Ascending aorta (tissue), 2 donors: Measurements from ENCODE around the gene IPMK. TPM values are rescaled to one million over a fixed set of nuclear protein-coding genes. Genes with fewer than 3 reads are reported as not detected.

ENCODE experiments used
- DNase-seq, 2 donors: peaks; one replicate each; pipeline ENCODE4 v3.0.0-alpha.2; 2019; ENCODE audit warnings: low spot score in 2 of 2
- H3K27ac ChIP-seq, 2 donors: fragments of 200-600 bp; sonication (generic); one replicate each; pipeline ENCODE4 v1.5.1; 2016 to 2017; ENCODE audit warnings: mild to moderate bottlenecking in 1 of 2
- H3K27me3 ChIP-seq: fragments of 200-600 bp; sonication (generic); one replicate; pipeline ENCODE4 v1.5.1; 2017
- H3K36me3 ChIP-seq, 2 donors: fragments of 200-600 bp; sonication (generic); one replicate each; pipeline ENCODE4 v1.5.1; 2016
- H3K4me1 ChIP-seq, 2 donors: fragments of 200-600 bp; sonication (generic); one replicate each; pipeline ENCODE4 v1.5.1; 2016 to 2017; ENCODE audit warnings: mild to moderate bottlenecking in 1 of 2
- H3K4me3 ChIP-seq, 2 donors: fragments of 200-600 bp; sonication (generic); one replicate each; pipeline ENCODE4 v1.5.1; 2016 to 2017; ENCODE audit warnings: mild to moderate bottlenecking in 1 of 2
- H3K9me3 ChIP-seq, 2 donors: fragments of 200-600 bp; sonication (generic); one replicate each; pipeline ENCODE4 v1.5.1; 2016
- intact Hi-C: fragments of 100-400 bp; cut with DNase I; formaldehyde crosslinking; loops from one replicate; pipeline ENCODE4 v1.15.1; 2023
- total RNA-seq: library from RNA; depleted of rRNA; stranded (reverse); fragments of >200 nt; gene quantifications from one replicate; pipeline ENCODE4 v1.1.0, GENCODE V29; 2016
- TF ChIP-seq, protein P1 (sequence below), 3 experiments: fragments of 200-600 bp in 2 of 3; fragments of 450-650 bp in 1 of 3; sonication (generic) in 2 of 3; IDR thresholded peaks; one replicate each; pipeline ENCODE4 v1.5.1; 2016 to 2019; ENCODE audit warnings: antibody characterized with exemption in 3 of 3, mild to moderate bottlenecking in 1 of 3, moderate library complexity in 1 of 3

Gene IPMK
- total RNA-seq, 1 donor from 2014 or later, result 2.8 TPM

DNA sequence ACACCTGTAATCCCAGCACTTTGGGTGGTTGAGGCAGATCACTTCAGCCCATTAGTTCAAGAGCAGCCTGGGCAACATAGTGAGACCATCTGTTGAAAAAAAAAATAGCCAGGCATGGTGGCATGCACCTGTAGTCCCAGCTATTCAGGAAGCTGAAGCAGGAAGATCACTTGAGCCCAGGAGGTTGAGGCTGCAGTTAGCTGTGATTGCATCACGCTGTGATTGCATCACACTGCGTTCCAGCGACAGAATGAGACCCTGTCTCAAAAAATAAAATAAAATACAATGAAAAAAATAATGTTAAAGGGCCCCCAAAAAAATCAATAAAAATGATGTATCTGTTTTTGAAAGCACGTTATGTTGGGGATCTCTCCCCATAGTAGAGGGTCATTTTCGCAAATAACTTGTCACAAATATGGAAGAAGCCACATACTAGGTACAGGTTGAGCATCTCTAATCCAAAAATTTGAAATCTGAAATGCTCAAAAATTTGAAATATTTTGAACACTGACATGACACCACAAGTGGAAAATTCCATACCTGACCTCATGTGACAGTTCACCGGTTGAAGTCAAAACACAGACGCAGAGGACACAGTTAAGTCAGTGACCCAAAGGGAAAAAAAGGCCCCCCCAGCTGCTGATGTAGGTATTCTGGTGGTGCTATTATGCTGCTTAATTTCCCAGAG is 10.7 kb upstream of the IPMK start:
- H3K36me3 ChIP-seq, result peaks cover 0 to 13% of the 10 kb centered on the region in 2 donors
- intact Hi-C loops, result no loop called here
- TF ChIP-seq, protein P1, sequence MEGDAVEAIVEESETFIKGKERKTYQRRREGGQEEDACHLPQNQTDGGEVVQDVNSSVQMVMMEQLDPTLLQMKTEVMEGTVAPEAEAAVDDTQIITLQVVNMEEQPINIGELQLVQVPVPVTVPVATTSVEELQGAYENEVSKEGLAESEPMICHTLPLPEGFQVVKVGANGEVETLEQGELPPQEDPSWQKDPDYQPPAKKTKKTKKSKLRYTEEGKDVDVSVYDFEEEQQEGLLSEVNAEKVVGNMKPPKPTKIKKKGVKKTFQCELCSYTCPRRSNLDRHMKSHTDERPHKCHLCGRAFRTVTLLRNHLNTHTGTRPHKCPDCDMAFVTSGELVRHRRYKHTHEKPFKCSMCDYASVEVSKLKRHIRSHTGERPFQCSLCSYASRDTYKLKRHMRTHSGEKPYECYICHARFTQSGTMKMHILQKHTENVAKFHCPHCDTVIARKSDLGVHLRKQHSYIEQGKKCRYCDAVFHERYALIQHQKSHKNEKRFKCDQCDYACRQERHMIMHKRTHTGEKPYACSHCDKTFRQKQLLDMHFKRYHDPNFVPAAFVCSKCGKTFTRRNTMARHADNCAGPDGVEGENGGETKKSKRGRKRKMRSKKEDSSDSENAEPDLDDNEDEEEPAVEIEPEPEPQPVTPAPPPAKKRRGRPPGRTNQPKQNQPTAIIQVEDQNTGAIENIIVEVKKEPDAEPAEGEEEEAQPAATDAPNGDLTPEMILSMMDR (IDR thresholded peaks at IDR 0.05), result no peak

DNA sequence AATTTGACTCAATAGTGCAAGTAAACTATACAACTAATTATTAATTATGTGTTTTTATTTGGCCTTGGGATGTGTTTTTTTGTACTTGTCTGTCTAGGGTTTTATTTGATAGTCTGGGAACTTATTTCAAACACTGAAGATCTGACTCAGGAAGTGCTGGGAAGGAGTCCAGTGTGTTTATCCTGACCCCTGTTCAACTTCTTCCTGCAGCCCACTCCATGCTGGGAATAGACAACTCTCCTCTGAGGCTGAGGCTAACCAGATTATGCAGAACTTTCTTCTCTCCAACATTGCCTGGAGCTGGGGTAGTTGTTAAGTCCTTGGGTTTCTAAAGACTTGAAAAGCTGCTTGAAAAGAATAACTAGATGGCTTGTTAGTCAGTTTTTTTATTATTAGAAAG is 8.2 kb upstream of the IPMK start:
- intact Hi-C loops, result no loop called here
- peaks cover 0 to 13% of the 10 kb centered on the region in 2 donors for H3K36me3 ChIP-seq
- H3K27ac ChIP-seq, result no peak overlapping the region
- no peak overlapping the region for H3K4me3 ChIP-seq
- H3K27me3 ChIP-seq, result no peaks in the 10 kb centered on the region
- H3K4me1 ChIP-seq, result peaks cover 0 to 3% of the 10 kb centered on the region in 2 donors
- H3K9me3 ChIP-seq, result no peaks in the 10 kb centered on the region
- DNase-seq, result no peak
- TF ChIP-seq, protein P1 (IDR thresholded peaks at IDR 0.05), result no peak

More for the DNA sequence above, 10.7 kb upstream of the IPMK start:
- no peak for DNase-seq
- Histone ChIP-seq H3K27me3 (no peaks in the 10 kb centered on the region), H3K4me3 (no peak overlapping the region), H3K9me3 (no peaks in the 10 kb centered on the region), H3K27ac (no peak overlapping the region), H3K4me1 (peaks cover 0 to 3% of the 10 kb centered on the region in 2 donors)

DNA sequence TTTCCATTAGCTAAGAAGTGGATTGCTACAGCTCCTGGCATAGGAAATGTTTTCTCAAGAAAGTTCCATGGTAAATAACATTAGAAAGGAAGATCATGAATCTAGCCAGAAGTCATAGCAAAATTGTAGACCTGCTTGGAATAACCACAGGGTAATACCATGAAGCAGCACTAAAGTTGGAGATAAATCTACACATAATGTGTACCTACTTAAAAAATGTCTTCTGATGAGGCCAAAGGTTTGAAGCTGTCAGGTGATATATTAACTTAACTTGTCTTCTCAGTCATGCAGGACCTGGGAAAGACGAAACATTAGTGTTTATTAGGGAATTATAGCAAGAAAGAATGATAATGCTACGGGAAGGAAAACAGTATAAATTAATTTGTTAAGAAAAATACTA is 7.6 kb upstream of the IPMK start:
- DNase-seq, result no peak
- Histone ChIP-seq H3K9me3 (no peaks in the 10 kb centered on the region), H3K4me3 (no peak overlapping the region), H3K36me3 (peaks cover 0 to 13% of the 10 kb centered on the region in 2 donors), H3K27ac (no peak overlapping the region), H3K27me3 (no peaks in the 10 kb centered on the region), H3K4me1 (peaks cover 0 to 3% of the 10 kb centered on the region in 2 donors)
- intact Hi-C loops, result no loop called here
- TF ChIP-seq, protein P1 (IDR thresholded peaks at IDR 0.05), result no peak

DNA sequence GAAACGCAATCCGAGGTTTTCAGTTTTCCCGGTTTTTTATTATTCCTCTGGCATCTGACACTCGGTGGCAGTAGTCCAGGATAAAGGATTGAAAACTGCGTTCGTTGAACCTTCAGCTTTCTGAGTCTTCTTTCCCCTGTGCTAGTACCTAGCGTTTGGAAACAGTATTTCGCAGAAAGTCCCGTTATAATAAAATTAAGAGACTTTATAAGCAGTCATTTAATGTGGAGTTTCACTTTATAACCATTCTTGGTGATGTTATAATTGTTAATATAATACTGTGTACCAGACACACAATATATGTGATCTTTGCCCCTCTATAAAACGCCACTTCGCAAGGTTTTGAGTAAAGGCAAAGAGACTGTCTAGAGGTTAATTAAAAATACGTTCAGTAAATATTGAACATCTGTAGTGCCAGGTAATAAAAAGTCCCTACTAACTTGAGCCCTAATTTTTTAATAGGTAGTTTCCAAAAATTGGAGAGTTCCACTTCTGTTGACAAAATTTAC is 2.1 kb upstream of the IPMK start:
- Histone ChIP-seq H3K27me3 (no peaks in the 10 kb centered on the region), H3K36me3 (no peaks in the 10 kb centered on the region), H3K4me1 (peaks cover 0 to 10% of the 10 kb centered on the region in 2 donors), H3K27ac (peak overlapping the region; percentile 96), H3K4me3 (peak overlapping the region; percentile 84 to 87), H3K9me3 (no peaks in the 10 kb centered on the region)
- DNase-seq, result no peak
- TF ChIP-seq, protein P1 (IDR thresholded peaks at IDR 0.05), result no peak
- intact Hi-C loops, result loop anchor here (2.0 to 10.0 kb wide), 5 partner anchors 67 to 1637 kb away; partner anchors contain the start of genes CCDC6, TFAM and UBE2D1

DNA sequence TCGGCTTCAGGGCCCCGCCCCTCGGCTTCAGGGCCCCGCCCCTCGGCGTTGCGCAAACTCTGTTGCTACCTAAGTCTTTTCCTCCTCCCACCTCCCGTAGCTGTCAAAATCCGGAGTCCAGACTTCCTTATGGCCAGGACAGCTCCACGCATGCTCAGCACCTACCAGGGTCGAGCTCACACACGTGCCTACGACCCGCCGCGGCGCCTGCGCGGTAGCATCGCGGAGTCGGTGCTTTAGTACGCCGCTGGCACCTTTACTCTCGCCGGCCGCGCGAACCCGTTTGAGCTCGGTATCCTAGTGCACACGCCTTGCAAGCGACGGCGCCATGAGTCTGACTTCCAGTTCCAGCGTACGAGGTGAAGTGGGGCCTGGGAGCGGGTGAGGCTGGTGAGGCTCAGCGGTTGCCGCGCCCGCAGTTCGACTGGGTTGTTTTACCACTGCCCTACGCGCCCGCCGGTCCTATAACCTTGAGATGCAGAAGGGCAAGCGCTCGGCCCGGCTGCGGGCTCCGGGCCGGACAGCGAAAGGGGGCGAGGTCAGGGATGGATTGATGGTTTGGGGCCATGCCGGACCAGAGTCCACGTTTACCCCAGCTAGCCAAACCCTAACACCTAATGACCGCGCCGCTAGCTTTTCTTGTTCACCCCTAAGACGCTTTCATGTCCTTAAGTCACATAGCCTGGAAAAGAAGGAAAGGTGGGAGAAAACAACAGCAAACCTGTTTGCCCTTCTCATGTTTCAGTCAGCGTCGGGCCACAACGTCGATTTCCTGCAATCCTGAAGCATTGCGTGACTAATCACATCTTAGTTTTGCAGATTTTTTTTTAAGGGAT is 1.5 kb upstream of the IPMK start, which contains the start of gene CISD1:
CISD1 (plus strand) TSS at position 217 of the 836 bp plus-strand sequence; CDS start at position 329, 112 bp downstream.
- Histone ChIP-seq H3K9me3 (no peaks in the 10 kb centered on the region), H3K4me1 (peaks cover 0 to 10% of the 10 kb centered on the region in 2 donors), H3K27me3 (no peaks in the 10 kb centered on the region), H3K4me3 (peak within 1 kb of the TSS; percentile 84 to 87), H3K36me3 (no peaks in the 10 kb centered on the region), H3K27ac (peak within 1 kb of the TSS; percentile 96)
- TF ChIP-seq, protein P1 (IDR thresholded peaks at IDR 0.05), result no peak
- intact Hi-C loops, result loop anchor here (2.0 to 10.0 kb wide), 5 partner anchors 68 to 1638 kb away; partner anchors contain the start of genes CCDC6, TFAM and UBE2D1
- peak; percentile 95 to 98 for DNase-seq
